ENCODE measurements around the gene SKIDA1. TPM values are rescaled to one million over a fixed set of nuclear protein-coding genes. Genes with fewer than 3 reads are reported as not detected.
A peak's percentile ranks its signal among the peaks of the same experiment; 100 is the strongest.

The SKIDA1 gene
- total and polyA plus RNA-seq, 4 experiments from 2014 or later = 0.13 to 0.94 (median 0.56) TPM

DNA sequence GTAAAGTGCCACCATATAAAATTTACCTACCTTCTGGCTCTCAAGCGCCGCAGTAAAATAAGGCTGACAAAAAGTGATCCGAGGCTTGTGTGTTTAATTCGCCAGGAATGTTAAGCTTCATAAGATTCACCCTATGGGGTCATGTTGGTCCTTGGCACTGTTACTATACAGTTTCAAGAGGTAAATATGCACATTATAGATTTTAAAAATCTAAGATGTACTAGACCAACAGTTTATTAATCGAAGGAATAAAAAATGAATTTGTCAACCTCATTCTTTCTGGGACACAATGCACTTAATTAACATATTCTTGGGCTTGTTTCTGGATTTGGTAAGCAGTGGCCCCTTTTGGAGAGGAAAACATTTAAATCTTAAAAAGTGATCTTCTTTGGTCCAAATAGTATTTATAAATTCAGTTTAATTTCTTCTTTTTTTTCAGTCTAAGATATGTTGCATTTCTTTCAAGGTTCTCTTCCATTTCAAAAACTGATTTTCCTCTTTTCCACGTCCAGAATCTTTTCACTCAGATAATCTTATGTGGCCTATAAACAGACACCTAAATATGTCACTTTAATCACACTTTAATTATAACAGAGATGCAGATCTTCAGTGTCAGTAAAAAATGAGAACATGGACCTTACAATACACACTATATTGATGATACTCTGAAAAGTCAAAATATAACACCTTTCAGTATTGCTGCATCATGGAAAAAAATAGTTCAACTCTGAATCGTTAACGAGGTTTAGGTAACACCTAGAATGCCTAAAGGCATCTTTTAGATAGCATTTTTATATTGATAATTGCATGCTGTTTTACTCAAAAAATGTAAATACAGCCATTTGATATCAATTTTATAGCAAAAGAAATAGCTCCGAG lies 3.8 kb upstream of the SKIDA1 start:
- Mint-ChIP-seq H3K27me3 (no peaks in the 10 kb centered on the region), H3K4me1 (peaks cover 12 to 45% (median 32%) of the 10 kb centered on the region in 4 donors), H3K9me3 (peaks cover 0 to 2% (median 0%) of the 10 kb centered on the region in 8 donors), H3K27ac (peak overlapping the region in 3 of 7 donors; percentile 15 to 84 (median 19)), H3K36me3 (peaks cover 0 to 10% of the 10 kb centered on the region in 2 donors), H3K4me3 (peak overlapping the region in 1 of 8 donors; percentile 44)
- intact Hi-C loops (cut with micrococcal nuclease) = loop anchor here (10.0 kb wide), 2 partner anchors 726 to 1136 kb away; no protein-coding TSS in a partner anchor
- Histone ChIP-seq H3K27me3 (ENCODE audit: insufficient read depth, low read length) (no peaks in the 10 kb centered on the region), H3K4me3 (ENCODE audit: low read length in 2 of 2) (no peak overlapping the region), H3K9me3 (ENCODE audit: control insufficient read depth in 1 of 2, low read length in 2 of 2) (no peaks in the 10 kb centered on the region), H3K36me3 (ENCODE audit: insufficient read depth, low read length) (no peaks in the 10 kb centered on the region), H3K4me1 (ENCODE audit: insufficient read depth, low read length) (peaks cover 31% of the 10 kb centered on the region), H3K27ac (ENCODE audit: low read depth, low read length) (no peak overlapping the region)
- CTCF ChIA-PET (ENCODE audit: partially characterized antibody) = no interaction called here
- no peak for DNase-seq
- POLR2A ChIA-PET (ENCODE audit: partially characterized antibody) = interaction anchor here (1.7 to 5.7 kb wide), 2 partner anchors 9 to 33 kb away, joined by 8 to 57 read pairs; no protein-coding TSS in a partner anchor

DNA sequence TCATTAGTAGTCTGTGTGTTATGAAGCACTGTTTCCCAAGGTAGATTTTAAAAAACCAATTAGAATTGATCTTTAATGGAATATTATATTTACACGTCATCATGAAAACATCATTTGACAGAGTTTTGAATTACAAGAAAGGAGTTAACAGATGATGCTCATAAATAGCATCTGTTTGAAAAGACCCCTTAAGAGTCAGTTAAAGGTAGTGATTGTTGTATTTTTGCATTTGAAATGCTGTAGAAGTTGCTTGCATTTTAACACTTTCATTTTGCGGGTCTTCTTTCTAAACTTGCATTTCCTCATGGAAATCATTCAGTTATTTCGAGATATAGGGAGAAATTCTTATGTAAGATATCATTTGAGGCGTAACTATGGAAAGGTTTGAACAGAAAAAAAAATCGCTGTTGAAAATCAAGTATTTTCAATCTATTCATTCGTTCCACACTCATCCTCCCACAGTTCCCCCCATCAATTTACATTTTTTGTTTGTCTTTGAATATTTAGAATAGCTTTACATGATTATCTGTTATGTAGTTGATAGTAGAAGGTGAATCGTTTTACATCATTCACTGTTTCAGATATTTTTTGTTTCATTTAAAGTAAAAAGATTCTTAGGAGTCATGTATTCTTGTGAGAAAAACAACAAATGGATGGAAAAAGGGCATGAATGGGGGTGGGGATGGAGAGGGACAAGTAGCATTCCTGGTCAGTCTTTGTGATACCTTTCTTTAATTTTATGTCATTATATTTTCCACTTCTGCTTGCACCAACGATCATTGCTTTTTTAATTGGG lies 3.0 kb upstream of the SKIDA1 start:
- Mint-ChIP-seq H3K36me3 (peaks cover 0 to 9% of the 10 kb centered on the region in 2 donors), H3K9me3 (peaks cover 0 to 2% (median 0%) of the 10 kb centered on the region in 8 donors), H3K4me1 (peaks cover 12 to 41% (median 30%) of the 10 kb centered on the region in 4 donors), H3K27ac (peak overlapping the region in 4 of 7 donors; percentile 46 to 84 (median 49)), H3K4me3 (peak overlapping the region in 5 of 8 donors; percentile 45 to 88 (median 86)), H3K27me3 (no peaks in the 10 kb centered on the region)
- no peaks in the 10 kb centered on the region for H3K9me3 ChIP-seq (ENCODE audit: control insufficient read depth in 1 of 2, low read length in 2 of 2)
- ChIA-PET CTCF (ENCODE audit: partially characterized antibody) (no interaction called here), POLR2A (ENCODE audit: partially characterized antibody) (interaction anchor here (1.4 to 5.7 kb wide), 4 partner anchors 13 to 726 kb away, joined by 3 to 57 read pairs (median 16); no protein-coding TSS in a partner anchor)
- DNase-seq = no peak
- H3K4me3 ChIP-seq (ENCODE audit: low read length in 2 of 2) = no peak overlapping the region
- intact Hi-C loops (cut with micrococcal nuclease) = loop anchor here (10.0 kb wide), 2 partner anchors 726 to 1136 kb away; no protein-coding TSS in a partner anchor
- peaks cover 31% of the 10 kb centered on the region for H3K4me1 ChIP-seq (ENCODE audit: insufficient read depth, low read length)
- no peak overlapping the region for H3K27ac ChIP-seq (ENCODE audit: low read depth, low read length)
- H3K27me3 ChIP-seq (ENCODE audit: insufficient read depth, low read length) = no peaks in the 10 kb centered on the region
- no peaks in the 10 kb centered on the region for H3K36me3 ChIP-seq (ENCODE audit: insufficient read depth, low read length)

DNA sequence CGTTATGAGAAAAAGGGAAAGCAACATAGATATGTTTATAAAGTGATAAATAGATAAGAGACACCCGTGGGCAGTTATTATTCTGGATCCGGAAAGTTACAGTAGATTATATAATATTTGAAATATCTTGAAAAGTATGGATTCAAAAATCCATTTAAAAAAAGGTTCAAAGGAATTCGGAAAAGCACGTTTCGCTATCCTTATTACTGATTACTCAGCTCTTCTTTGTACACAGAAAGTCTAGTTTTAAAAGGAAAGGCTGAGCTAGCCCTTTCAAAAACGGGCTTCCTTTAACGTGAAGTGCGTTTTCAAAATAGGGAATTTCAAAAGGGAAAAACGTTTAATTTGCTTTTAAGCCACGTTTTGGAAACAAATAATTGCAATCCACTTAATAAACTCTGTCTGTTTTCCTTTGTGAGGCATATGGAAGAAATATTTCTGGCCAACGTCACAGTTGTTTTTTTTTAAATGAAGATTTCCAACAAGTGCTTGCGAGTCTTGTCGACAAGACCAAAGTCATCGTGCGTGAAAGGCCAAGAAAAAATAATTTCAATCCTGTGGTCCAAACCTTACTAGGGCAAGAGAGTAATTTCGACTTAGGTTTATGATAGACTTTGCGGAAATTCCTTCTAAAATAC lies 2.2 kb upstream of the SKIDA1 start:
- peak overlapping the region in 6 of 7 donors; percentile 75 to 89 (median 84) for H3K27ac Mint-ChIP-seq
- peaks cover 0 to 7% of the 10 kb centered on the region in 2 donors for H3K36me3 Mint-ChIP-seq
- H3K4me3 Mint-ChIP-seq = peak overlapping the region; percentile 81 to 88 (median 86)
- peak overlapping the region; percentile 18 to 78 for H3K4me3 ChIP-seq (ENCODE audit: low read length in 2 of 2)
- no peaks in the 10 kb centered on the region for H3K36me3 ChIP-seq (ENCODE audit: insufficient read depth, low read length)
- no peak for DNase-seq
- CTCF ChIA-PET (ENCODE audit: partially characterized antibody) = interaction anchor here (1.1 to 1.5 kb wide), 2 partner anchors 32 to 476 kb away, joined by 3 read pairs; partner anchors contain the start of gene DNAJC1
- peaks cover 24% of the 10 kb centered on the region for H3K4me1 ChIP-seq (ENCODE audit: insufficient read depth, low read length)
- POLR2A ChIA-PET (ENCODE audit: partially characterized antibody) = interaction anchor here (0.7 to 5.7 kb wide), 12 partner anchors 9 to 795 kb away, joined by 3 to 57 read pairs (median 5); partner anchors contain the start of genes COMMD3 and DNAJC1
- peaks cover 9 to 34% (median 23%) of the 10 kb centered on the region in 4 donors for H3K4me1 Mint-ChIP-seq
- H3K27me3 Mint-ChIP-seq = no peaks in the 10 kb centered on the region
- H3K27me3 ChIP-seq (ENCODE audit: insufficient read depth, low read length) = no peaks in the 10 kb centered on the region
- peak overlapping the region; percentile 63 for H3K27ac ChIP-seq (ENCODE audit: low read depth, low read length)
- intact Hi-C loops (cut with micrococcal nuclease) = loop anchor here (10.0 kb wide), 2 partner anchors 727 to 1137 kb away; no protein-coding TSS in a partner anchor
- H3K9me3 ChIP-seq (ENCODE audit: control insufficient read depth in 1 of 2, low read length in 2 of 2) = no peaks in the 10 kb centered on the region
- peaks cover 0 to 2% (median 0%) of the 10 kb centered on the region in 8 donors for H3K9me3 Mint-ChIP-seq

DNA sequence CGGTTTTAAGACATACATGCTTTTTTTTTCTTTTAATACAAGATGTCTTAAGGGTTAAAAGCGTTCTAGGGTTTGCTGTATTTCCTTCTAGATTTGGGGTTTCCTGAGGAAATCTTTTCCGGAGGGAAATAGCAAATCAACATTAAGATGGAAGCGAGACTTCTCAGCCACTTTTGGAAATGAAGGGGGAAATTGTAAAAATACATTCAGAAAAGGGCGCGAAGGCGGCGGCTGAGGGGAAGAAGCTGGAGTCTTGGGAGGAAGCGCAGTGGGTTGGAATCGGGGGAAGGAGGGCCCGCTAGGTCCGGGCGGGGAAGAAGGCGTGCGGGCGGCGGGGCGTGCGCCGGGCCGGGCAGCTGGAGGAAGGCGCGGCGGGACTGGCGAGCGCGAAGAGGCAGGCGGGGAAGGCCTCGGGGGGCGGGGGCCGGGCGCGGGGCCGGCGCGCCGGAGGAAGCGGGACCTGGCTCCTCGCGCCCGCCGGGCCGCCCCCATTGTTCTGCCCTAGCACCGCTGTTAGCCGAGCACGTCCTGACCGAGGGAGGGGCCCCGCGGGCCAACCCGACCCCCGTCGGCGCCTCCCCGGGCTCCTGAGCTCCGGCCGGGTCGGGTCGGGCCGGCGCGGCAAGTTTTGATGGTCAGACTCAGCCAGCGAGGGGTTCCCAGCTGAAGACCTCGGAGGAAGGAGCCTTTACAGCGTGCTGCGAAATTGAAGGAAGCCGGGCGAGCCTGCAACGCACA lies 1.5 kb upstream of the SKIDA1 start:
- peak; percentile 24 to 48 (median 34) for DNase-seq
- Histone ChIP-seq H3K27ac (ENCODE audit: low read depth, low read length) (peak overlapping the region; percentile 63), H3K4me1 (ENCODE audit: insufficient read depth, low read length) (peaks cover 23% of the 10 kb centered on the region), H3K4me3 (ENCODE audit: low read length in 2 of 2) (peak overlapping the region; percentile 55 to 78), H3K27me3 (ENCODE audit: insufficient read depth, low read length) (no peaks in the 10 kb centered on the region), H3K9me3 (ENCODE audit: control insufficient read depth in 1 of 2, low read length in 2 of 2) (no peaks in the 10 kb centered on the region), H3K36me3 (ENCODE audit: insufficient read depth, low read length) (no peaks in the 10 kb centered on the region)
- peaks cover 9 to 32% (median 21%) of the 10 kb centered on the region in 4 donors for H3K4me1 Mint-ChIP-seq
- no peaks in the 10 kb centered on the region for H3K27me3 Mint-ChIP-seq
- peaks cover 0 to 2% (median 0%) of the 10 kb centered on the region in 8 donors for H3K9me3 Mint-ChIP-seq
- POLR2A ChIA-PET (ENCODE audit: partially characterized antibody) = interaction anchor here (0.7 to 5.7 kb wide), 15 partner anchors 9 to 1837 kb away, joined by 3 to 57 read pairs (median 5); partner anchors contain the start of genes COMMD3 and DNAJC1
- CTCF ChIA-PET (ENCODE audit: partially characterized antibody) = interaction anchor here (1.1 to 1.5 kb wide), 2 partner anchors 31 to 476 kb away, joined by 3 read pairs; partner anchors contain the start of gene DNAJC1
- H3K4me3 Mint-ChIP-seq = peak overlapping the region; percentile 93 to 99 (median 94)
- H3K36me3 Mint-ChIP-seq = peaks cover 0 to 7% of the 10 kb centered on the region in 2 donors
- intact Hi-C loops (cut with micrococcal nuclease) = loop anchor here (1.0 to 10.0 kb wide), 3 partner anchors 7 to 1138 kb away; partner anchors contain the start of gene MLLT10
- H3K27ac Mint-ChIP-seq = peak overlapping the region; percentile 84 to 98 (median 95)

DNA sequence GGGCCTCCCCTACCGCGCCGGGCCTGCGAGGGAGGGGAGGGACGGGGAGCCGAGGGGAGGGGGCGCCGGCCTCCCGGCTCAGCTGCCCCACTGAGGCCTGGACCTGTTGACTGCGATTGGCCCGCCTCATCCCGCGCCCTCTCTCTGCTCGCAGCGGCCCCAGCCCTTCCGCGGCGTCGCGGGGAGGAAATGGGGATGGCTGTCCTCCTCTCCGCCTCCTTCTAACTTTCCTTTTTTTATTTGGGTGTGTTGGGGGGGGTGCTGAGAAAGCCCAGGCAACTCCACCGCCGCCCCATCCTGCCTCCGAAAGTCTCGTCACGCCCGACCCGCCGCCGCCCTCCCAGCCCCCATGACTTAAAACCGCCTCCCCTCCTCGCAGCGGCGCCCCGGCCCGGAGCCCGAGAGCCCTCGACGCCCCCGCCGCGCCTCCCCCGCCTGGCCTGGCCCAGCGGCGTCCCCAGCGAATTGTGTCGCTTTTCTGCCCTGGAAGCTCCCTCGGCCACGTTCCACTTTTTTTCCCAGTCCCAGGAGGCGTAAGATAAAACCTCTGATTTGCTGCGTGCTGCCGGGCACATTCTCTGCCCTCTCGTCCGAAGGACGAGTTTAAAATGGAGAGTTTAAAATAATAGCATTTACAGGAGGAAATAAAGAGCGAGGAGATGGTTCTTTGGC lies 842 bp upstream of the SKIDA1 start:
- ChIA-PET POLR2A (ENCODE audit: partially characterized antibody) (interaction anchor here (0.5 to 5.7 kb wide), 20 partner anchors 7 to 1838 kb away, joined by 3 to 57 read pairs (median 4); partner anchors contain the start of genes COMMD3, DNAJC1 and MLLT10), CTCF (ENCODE audit: partially characterized antibody) (interaction anchor here (1.2 to 1.5 kb wide), 3 partner anchors 30 to 477 kb away, joined by 3 to 5 read pairs (median 5); partner anchors contain the start of gene DNAJC1)
- peaks cover 0 to 7% of the 10 kb centered on the region in 2 donors for H3K36me3 Mint-ChIP-seq
- peak overlapping the region; percentile 55 to 78 for H3K4me3 ChIP-seq (ENCODE audit: low read length in 2 of 2)
- no peaks in the 10 kb centered on the region for H3K27me3 ChIP-seq (ENCODE audit: insufficient read depth, low read length)
- peak overlapping the region; percentile 63 for H3K27ac ChIP-seq (ENCODE audit: low read depth, low read length)
- peak overlapping the region; percentile 93 to 99 (median 94) for H3K4me3 Mint-ChIP-seq
- peak; percentile 62 to 76 (median 70) for DNase-seq
- H3K27ac Mint-ChIP-seq = peak overlapping the region; percentile 84 to 98 (median 95)
- intact Hi-C loops (cut with micrococcal nuclease) = loop anchor here (1.0 to 10.0 kb wide), 3 partner anchors 8 to 1138 kb away; partner anchors contain the start of gene MLLT10
- no peaks in the 10 kb centered on the region for H3K9me3 ChIP-seq (ENCODE audit: control insufficient read depth in 1 of 2, low read length in 2 of 2)
- peaks cover 23% of the 10 kb centered on the region for H3K4me1 ChIP-seq (ENCODE audit: insufficient read depth, low read length)
- peaks cover 0 to 2% (median 0%) of the 10 kb centered on the region in 8 donors for H3K9me3 Mint-ChIP-seq
- peaks cover 9 to 32% (median 21%) of the 10 kb centered on the region in 4 donors for H3K4me1 Mint-ChIP-seq
- peaks cover 4 to 6% of the 10 kb centered on the region in 2 donors for H3K27me3 Mint-ChIP-seq
- no peaks in the 10 kb centered on the region for H3K36me3 ChIP-seq (ENCODE audit: insufficient read depth, low read length)
